Head of caudate nucleus (tissue), 42 donors: ENCODE results near the gene PRAC1.

Experiments used
- DNase-seq, 42 donors: peaks; one replicate each; pipeline versions ENCODE4 v3.0.0 to v3.0.0-alpha.2; 2020 to 2021; ENCODE audit warnings: mixed read lengths in 7 of 42
- intact Hi-C: fragments of 100-400 bp; cut with DNase I; formaldehyde crosslinking; loops from one replicate; pipeline ENCODE4 v1.15.0; 2022

The PRAC1 gene

GRCh38 chr17:48729335-48730239, 7.3 kb upstream of the PRAC1 start:
- DNase-seq, result no peak
- intact Hi-C loops, result no loop called here

- no peak for DNase-seq
- intact Hi-C loops, result no loop called here
These were observed 6.2 kb upstream of the PRAC1 start, which contains the start of gene HOXB13 for GRCh38 chr17:48728232-48729231. Gene HOXB13 (minus strand): TSS chr17:48728750. CDS start chr17:48728593, 157 bp downstream.

GRCh38 chr17:48727415-48728175, 5.3 kb upstream of the PRAC1 start:
- no peak for DNase-seq
- intact Hi-C loops, result no loop called here

- no peak for DNase-seq
- intact Hi-C loops, result no loop called here
These were observed 4.6 kb upstream of the PRAC1 start for GRCh38 chr17:48726916-48727286.

GRCh38 chr17:48726114-48726915, 4.0 kb upstream of the PRAC1 start:
- intact Hi-C loops, result no loop called here
- DNase-seq, result no peak

- intact Hi-C loops, result no loop called here
- no peak for DNase-seq
These were observed 3.2 kb upstream of the PRAC1 start for GRCh38 chr17:48725288-48726064.

GRCh38 chr17:48725004-48725287, 2.6 kb upstream of the PRAC1 start:
- intact Hi-C loops, result no loop called here
- no peak for DNase-seq

- DNase-seq, result peak; percentile 42 to 89 (median 74)
- intact Hi-C loops, result no loop called here
These were observed 2.1 kb upstream of the PRAC1 start for GRCh38 chr17:48724251-48725003.

- intact Hi-C loops, result no loop called here
- DNase-seq, result no peak
These were observed 1.3 kb upstream of the PRAC1 start for GRCh38 chr17:48723423-48724250.

- DNase-seq, result peak in 2 of 42 donors; percentile 9 to 11
- intact Hi-C loops, result no loop called here
These were observed 651 bp upstream of the PRAC1 start, which contains the start of gene PRAC2 for GRCh38 chr17:48722915-48723422. Gene PRAC2 (plus strand): TSS chr17:48723185. CDS start chr17:48724411, 1,226 bp downstream.

GRCh38 chr17:48721009-48721402, 1.3 kb downstream of the PRAC1 start:
- no peak for DNase-seq

GRCh38 chr17:48720266-48721008, 1.9 kb downstream of the PRAC1 start:
- no peak for DNase-seq
- intact Hi-C loops, result no loop called here

More at GRCh38 chr17:48721009-48721402, 1.3 kb downstream of the PRAC1 start:
- intact Hi-C loops, result no loop called here

- intact Hi-C loops, result no loop called here
- DNase-seq, result no peak
These were observed 2.6 kb downstream of the PRAC1 start for GRCh38 chr17:48719642-48720265.
